IMR-90 (cell line): ENCODE measurements around the gene FAM174B.

Experiments used
- CTCF ChIP-seq: conservative IDR thresholded peaks from 2 replicates; pipeline ENCODE4 v1.5.1; 2012; ENCODE audit warnings: mild to moderate bottlenecking, low read depth, low read length, improper control_type of control experiment
- POLR2A ChIP-seq: IDR thresholded peaks from 2 replicates; pipeline ENCODE4 v1.6.1; 2012; ENCODE audit warnings: mild to moderate bottlenecking, low read depth, low read length
- RFX5 ChIP-seq: IDR thresholded peaks from 2 replicates; pipeline ENCODE4 v1.8.0; 2012; ENCODE audit warnings: low read depth, mild to moderate bottlenecking, low read length, moderate library complexity
- SMC3 ChIP-seq: fragments of 150-350 bp; IDR thresholded peaks from 2 replicates; pipeline ENCODE4 v1.6.1; 2016; ENCODE audit warnings: low read depth, mild to moderate bottlenecking, antibody characterized with exemption, low read length, moderate library complexity
- USF2 ChIP-seq: fragments of 150-350 bp; IDR thresholded peaks from 2 replicates; pipeline ENCODE4 v1.6.1; 2017; ENCODE audit warnings: mild to moderate bottlenecking, antibody characterized with exemption, low read length, low read depth

- no peak for TF ChIP-seq USF2
- TF ChIP-seq SMC3, result no peak
- TF ChIP-seq CTCF, result no peak
- TF ChIP-seq RFX5, result no peak
- no peak for TF ChIP-seq POLR2A
Observed at GRCh38 chr15:92667970-92668485, 12.5 kb upstream of the FAM174B start.
